Karpas-422 (cell line): ENCODE results near the gene AREL1. TPM values are rescaled to one million over a fixed set of nuclear protein-coding genes. Genes with fewer than 3 reads are reported as not detected.

ENCODE experiments used
- DNase-seq: peaks from one replicate; pipeline ENCODE4 v3.0.0-alpha.2; 2015
- H2AFZ ChIP-seq: fragments of 200-600 bp; sonication (generic); 2 replicates; pipeline ENCODE4 v1.6.1; 2014; ENCODE audit warnings: antibody characterized with exemption, low read length, mixed read lengths
- H3K27ac ChIP-seq: fragments of 200-600 bp; sonication (generic); 2 replicates; pipeline ENCODE4 v1.5.1; 2014; ENCODE audit warnings: mild to moderate bottlenecking, low read length, moderate library complexity
- H3K27me3 ChIP-seq: fragments of 200-600 bp; sonication (generic); 2 replicates; pipeline ENCODE4 v1.6.1; 2014; ENCODE audit warnings: low read length, mixed read lengths
- H3K36me3 ChIP-seq: fragments of 200-600 bp; sonication (generic); 2 replicates; pipeline ENCODE4 v1.6.1; 2014; ENCODE audit warnings: low read length, mixed read lengths; ENCODE audit not compliant: insufficient read depth
- H3K4me1 ChIP-seq: fragments of 200-600 bp; sonication (generic); 2 replicates; pipeline ENCODE4 v1.6.1; 2014; ENCODE audit warnings: mild to moderate bottlenecking, low read length, mixed read lengths
- H3K4me2 ChIP-seq: fragments of 200-600 bp; sonication (generic); 2 replicates; pipeline ENCODE4 v1.6.1; 2014; ENCODE audit warnings: low read length, low read depth, mild to moderate bottlenecking; ENCODE audit not compliant: poor library complexity, severe bottlenecking
- H3K4me3 ChIP-seq: fragments of 200-600 bp; sonication (generic); 2 replicates; pipeline ENCODE4 v1.5.1; 2014; ENCODE audit warnings: mild to moderate bottlenecking, antibody characterized with exemption, low read length, mixed read lengths
- H3K79me2 ChIP-seq: fragments of 200-600 bp; sonication (generic); 2 replicates; pipeline ENCODE4 v1.6.1; 2014; ENCODE audit warnings: mild to moderate bottlenecking, low read length, mixed read lengths
- H3K9ac ChIP-seq: fragments of 200-600 bp; sonication (generic); 2 replicates; pipeline ENCODE4 v1.6.0; 2014; ENCODE audit warnings: low read length
- H3K9me2 ChIP-seq: fragments of 200-600 bp; sonication (generic), shearing (Covaris generic); replicated peaks from 2 replicates; pipeline ENCODE4 v1.6.0; 2014; ENCODE audit warnings: mild to moderate bottlenecking, low read length, moderate library complexity; ENCODE audit not compliant: insufficient read depth
- H3K9me3 ChIP-seq: fragments of 300-700, 200-600 bp; sonication (generic); 2 replicates; pipeline ENCODE4 v1.6.1; 2014; ENCODE audit warnings: low read length, mixed read lengths
- H4K20me1 ChIP-seq: fragments of 200-600 bp; sonication (generic); 2 replicates; pipeline ENCODE4 v1.6.1; 2014; ENCODE audit warnings: mild to moderate bottlenecking, antibody characterized with exemption, low read length, low read depth; ENCODE audit not compliant: insufficient read depth
- total RNA-seq: library from RNA; depleted of rRNA; stranded (reverse); fragments of >200 nt; shearing (Covaris generic); gene quantifications from 2 replicates; pipeline ENCODE4 v1.2.3, GENCODE V29; 2014; ENCODE audit warnings: low replicate concordance

The AREL1 gene
- total RNA-seq, 1 experiment from 2014 or later, result 70.9 TPM

DNA sequence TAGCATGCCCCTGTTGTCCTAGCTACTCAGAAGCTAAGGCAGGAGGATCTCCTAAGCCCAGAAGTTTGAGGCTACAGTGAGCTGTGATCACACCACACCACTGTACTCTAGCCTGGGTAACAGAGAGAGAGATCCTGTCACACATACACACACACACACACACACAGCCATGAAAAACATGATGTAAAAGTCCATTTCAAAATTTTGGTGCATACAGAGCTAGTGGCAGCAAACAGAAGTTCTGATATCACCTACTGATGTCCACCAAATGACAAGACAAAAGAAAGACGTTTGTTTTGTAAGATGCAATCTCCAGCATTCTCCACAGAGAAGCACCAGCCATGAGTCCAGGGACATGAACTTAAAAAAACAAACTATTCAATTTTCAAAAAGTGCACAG lies 15.9 kb downstream of the AREL1 start:
- H3K9ac ChIP-seq, result no peak overlapping the region
- no peaks in the 10 kb centered on the region for H3K27me3 ChIP-seq
- peaks cover 96% of the 10 kb centered on the region for H3K79me2 ChIP-seq
- H3K4me2 ChIP-seq, result no peak overlapping the region
- no peak overlapping the region for H3K27ac ChIP-seq
- H4K20me1 ChIP-seq, result peaks cover 4% of the 10 kb centered on the region; the same call in 1 of the 2 replicates
- H3K9me2 ChIP-seq, result no peaks in the 10 kb centered on the region
- peaks cover 9% of the 10 kb centered on the region; the same call in 1 of the 2 replicates for H3K36me3 ChIP-seq
- H3K9me3 ChIP-seq, result no peaks in the 10 kb centered on the region; the same call in 1 of the 2 replicates
- no peak for DNase-seq
- H3K4me3 ChIP-seq, result no peak overlapping the region
- H3K4me1 ChIP-seq, result peaks cover 9% of the 10 kb centered on the region; the same call in 1 of the 2 replicates
- H2AFZ ChIP-seq, result no peak overlapping the region

DNA sequence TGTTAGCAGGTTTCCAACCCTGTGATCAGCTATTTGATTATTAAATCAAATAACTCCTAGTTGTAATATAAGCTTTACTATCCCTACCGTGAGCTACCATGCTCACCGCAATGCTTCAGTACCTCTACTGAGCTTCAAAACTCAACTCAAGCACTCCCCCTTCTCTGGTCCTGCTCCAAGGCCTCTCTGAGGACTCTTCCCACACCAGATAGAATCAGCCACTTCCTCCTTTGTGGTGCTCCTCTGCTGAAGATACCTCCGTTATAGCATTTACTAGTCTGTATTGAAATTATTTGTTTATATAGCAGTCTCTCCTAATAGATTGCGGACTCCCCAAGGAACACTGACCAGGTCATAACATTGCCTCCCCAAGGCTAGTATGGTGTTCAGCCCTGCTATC lies 17.5 kb downstream of the AREL1 start:
- Histone ChIP-seq H3K9me2 (no peaks in the 10 kb centered on the region), H3K27ac (no peak overlapping the region), H3K27me3 (no peaks in the 10 kb centered on the region), H3K79me2 (peaks cover 84% of the 10 kb centered on the region), H3K4me1 (peaks cover 9% of the 10 kb centered on the region; the same call in 1 of the 2 replicates), H3K4me2 (no peak overlapping the region), H3K4me3 (no peak overlapping the region), H3K9me3 (no peaks in the 10 kb centered on the region), H2AFZ (no peak overlapping the region), H4K20me1 (peaks cover 4% of the 10 kb centered on the region; the same call in 1 of the 2 replicates), H3K9ac (no peak overlapping the region), H3K36me3 (peaks cover 19% of the 10 kb centered on the region; the same call in 1 of the 2 replicates)
- DNase-seq, result no peak

DNA sequence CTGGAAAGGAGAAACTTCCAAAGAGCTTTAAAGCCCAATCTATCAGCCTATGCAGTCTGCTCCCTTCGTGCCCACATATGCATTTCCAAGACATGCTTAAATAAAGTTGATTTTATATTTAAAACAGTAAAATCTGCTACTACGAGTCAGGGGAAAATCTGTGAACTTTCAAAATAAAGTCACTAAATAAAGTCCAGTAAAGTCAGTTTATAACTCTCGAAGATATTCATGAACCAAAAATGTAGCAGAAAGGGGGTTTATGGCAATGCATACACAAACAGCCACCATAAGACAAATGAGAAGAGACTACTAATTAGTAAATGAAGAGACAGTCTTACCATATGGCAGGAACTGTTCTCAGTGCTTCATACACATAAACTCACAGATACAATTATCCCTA lies 19.7 kb downstream of the AREL1 start:
- no peak overlapping the region for H2AFZ ChIP-seq
- H3K36me3 ChIP-seq, result peaks cover 26% of the 10 kb centered on the region; the same call in 1 of the 2 replicates
- no peak overlapping the region for H3K4me2 ChIP-seq
- H3K79me2 ChIP-seq, result peaks cover 72% of the 10 kb centered on the region
- H3K9ac ChIP-seq, result no peak overlapping the region
- no peak for DNase-seq
- no peaks in the 10 kb centered on the region for H3K27me3 ChIP-seq
- peaks cover 9% of the 10 kb centered on the region; the same call in 1 of the 2 replicates for H3K4me1 ChIP-seq
- H3K4me3 ChIP-seq, result no peak overlapping the region
- peaks cover 4% of the 10 kb centered on the region; the same call in 1 of the 2 replicates for H4K20me1 ChIP-seq
- H3K9me2 ChIP-seq, result no peaks in the 10 kb centered on the region
- H3K27ac ChIP-seq, result no peak overlapping the region
- no peaks in the 10 kb centered on the region for H3K9me3 ChIP-seq

DNA sequence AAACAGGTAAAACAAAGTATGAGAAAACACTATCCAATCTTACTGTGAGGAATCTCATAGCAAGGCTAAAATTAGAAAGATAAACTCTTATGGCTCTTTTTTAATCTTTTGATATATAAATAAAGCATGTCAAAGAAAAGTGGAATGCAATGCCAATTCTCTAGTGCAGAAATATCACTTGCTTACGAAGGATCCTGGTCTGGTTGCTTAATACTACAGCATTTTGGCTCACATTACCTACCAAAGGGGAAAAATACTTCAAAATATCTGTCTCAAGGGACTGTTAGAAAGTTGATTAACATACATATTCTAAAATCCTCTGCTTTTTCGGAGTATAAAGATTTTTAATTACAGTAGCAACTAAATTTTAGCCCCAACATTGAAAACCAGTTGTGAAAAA lies 21.4 kb downstream of the AREL1 start:
- Histone ChIP-seq H3K27me3 (no peaks in the 10 kb centered on the region), H3K36me3 (peaks cover 24% of the 10 kb centered on the region; the same call in 1 of the 2 replicates), H2AFZ (no peak overlapping the region), H3K4me1 (peaks cover 8% of the 10 kb centered on the region), H3K27ac (no peak overlapping the region), H3K79me2 (peaks cover 68% of the 10 kb centered on the region), H3K9me2 (no peaks in the 10 kb centered on the region), H3K9me3 (no peaks in the 10 kb centered on the region), H3K4me2 (no peak overlapping the region), H3K4me3 (no peak overlapping the region), H3K9ac (no peak overlapping the region), H4K20me1 (peaks cover 4% of the 10 kb centered on the region; the same call in 1 of the 2 replicates)
- DNase-seq, result no peak

DNA sequence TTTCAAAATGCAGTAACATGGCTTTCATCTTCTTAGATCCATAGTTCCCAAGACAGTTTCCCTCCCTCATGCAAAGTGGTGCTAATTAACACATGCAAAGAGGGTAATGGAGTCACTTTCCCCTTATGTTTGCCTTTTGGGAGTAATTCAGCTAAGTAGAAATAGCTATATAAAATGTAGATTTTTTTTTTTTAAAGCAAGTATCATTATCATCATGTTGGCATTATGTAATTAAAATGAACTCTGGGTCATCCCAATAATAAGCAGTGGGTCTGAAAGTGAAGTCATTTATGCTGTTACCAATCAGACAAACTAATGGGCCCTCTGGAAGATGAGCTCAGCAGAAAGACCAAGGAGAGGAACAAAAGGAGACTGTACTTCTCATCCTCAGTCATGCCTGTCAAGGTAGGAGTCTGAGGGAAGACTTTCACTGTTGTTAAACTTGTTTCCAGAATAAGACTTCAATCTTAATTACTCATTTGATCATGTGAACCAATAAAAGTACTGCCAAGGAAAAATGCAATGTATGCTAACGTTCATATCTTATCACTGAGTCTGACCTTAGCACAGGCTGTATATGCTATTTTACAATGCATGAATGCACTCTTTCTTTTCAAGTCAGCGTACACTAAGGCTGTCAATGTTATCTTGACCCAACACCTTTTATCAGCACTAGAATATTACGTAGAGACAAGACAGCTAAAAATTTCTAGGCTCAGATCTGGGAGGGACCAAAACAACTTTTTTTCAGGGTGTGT lies 26.8 kb downstream of the AREL1 start:
- Histone ChIP-seq H2AFZ (no peak overlapping the region), H3K4me3 (no peak overlapping the region), H3K4me2 (no peak overlapping the region), H3K79me2 (peaks cover 35% of the 10 kb centered on the region), H4K20me1 (no peaks in the 10 kb centered on the region), H3K27me3 (no peaks in the 10 kb centered on the region), H3K27ac (no peak overlapping the region), H3K4me1 (peaks cover 28% of the 10 kb centered on the region), H3K9ac (no peak overlapping the region), H3K36me3 (peaks cover 49% of the 10 kb centered on the region), H3K9me2 (no peaks in the 10 kb centered on the region), H3K9me3 (no peaks in the 10 kb centered on the region)
- no peak for DNase-seq

DNA sequence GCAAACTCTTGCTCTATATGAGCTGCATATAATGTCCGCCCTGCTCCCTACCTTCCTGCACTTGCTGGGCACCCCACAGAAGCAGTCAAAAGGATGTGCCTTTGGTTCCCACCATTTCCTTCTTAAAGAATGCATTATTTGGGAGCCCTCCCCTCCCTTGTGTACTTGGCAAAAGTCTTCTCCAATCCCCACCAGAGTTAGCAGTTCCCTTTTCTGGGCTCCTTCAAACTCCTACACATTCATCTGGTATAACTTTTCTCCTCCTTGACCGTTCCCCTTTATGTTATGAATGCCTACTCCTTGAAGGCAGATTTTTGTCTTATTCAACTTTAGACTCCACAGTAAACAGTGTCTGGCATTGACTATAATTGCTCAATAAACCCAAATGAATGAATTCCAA lies 27.8 kb downstream of the AREL1 start:
- Histone ChIP-seq H3K9ac (no peak overlapping the region), H3K4me3 (no peak overlapping the region), H3K27me3 (no peaks in the 10 kb centered on the region), H3K27ac (peak overlapping the region; percentile 37), H4K20me1 (no peaks in the 10 kb centered on the region), H3K4me1 (peaks cover 28% of the 10 kb centered on the region), H3K36me3 (peaks cover 49% of the 10 kb centered on the region), H3K4me2 (peak overlapping the region; percentile 15), H3K9me3 (no peaks in the 10 kb centered on the region), H3K79me2 (peaks cover 35% of the 10 kb centered on the region), H2AFZ (no peak overlapping the region), H3K9me2 (no peaks in the 10 kb centered on the region)
- no peak for DNase-seq

DNA sequence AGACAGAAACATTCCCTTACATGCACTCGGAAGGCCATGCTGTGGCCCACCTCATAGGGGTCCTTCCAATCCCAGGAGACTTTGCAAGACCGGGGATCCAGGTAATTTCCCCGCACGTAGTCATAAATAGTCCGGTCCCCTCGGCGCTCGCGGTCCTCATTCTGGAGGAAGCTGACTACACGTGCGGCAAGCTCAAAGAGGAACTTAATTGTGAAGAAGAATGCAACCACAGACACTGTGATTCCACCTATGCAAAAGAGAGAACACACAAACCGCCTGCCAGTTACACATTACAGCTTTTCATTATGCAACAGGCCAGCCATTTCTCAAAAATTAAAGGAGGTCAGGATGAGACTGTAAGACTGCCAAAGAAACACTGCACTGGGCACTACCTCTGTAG lies 28.4 kb downstream of the AREL1 start:
- H3K9ac ChIP-seq, result no peak overlapping the region
- H3K9me3 ChIP-seq, result no peaks in the 10 kb centered on the region
- peak overlapping the region; percentile 15 for H3K4me2 ChIP-seq
- no peak overlapping the region for H2AFZ ChIP-seq
- H3K4me3 ChIP-seq, result no peak overlapping the region
- no peaks in the 10 kb centered on the region for H3K27me3 ChIP-seq
- peaks cover 28% of the 10 kb centered on the region for H3K4me1 ChIP-seq
- H3K36me3 ChIP-seq, result peaks cover 45% of the 10 kb centered on the region
- DNase-seq, result peak; percentile 72
- peaks cover 32% of the 10 kb centered on the region for H3K79me2 ChIP-seq
- H4K20me1 ChIP-seq, result no peaks in the 10 kb centered on the region
- H3K27ac ChIP-seq, result peak overlapping the region; percentile 37
- H3K9me2 ChIP-seq, result no peaks in the 10 kb centered on the region

DNA sequence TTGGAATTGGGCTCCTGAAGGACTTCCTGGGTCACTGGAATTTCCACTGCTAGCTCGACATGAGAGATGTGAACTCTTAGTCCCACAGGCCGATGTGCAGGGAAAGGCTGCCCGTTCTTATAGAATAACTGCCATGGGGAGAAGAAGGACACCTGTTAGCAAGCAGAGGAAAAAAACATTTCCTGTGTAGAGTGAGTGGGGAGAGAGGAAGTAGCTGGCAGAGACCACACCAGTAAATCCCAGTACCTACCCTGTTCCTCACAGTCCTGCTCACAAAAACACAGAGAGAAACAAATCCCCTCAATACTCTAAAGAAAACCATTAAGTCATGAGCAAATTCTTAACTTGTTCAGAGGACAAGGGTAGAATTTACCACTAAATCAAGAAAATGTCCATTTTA lies 29.5 kb downstream of the AREL1 start:
- Histone ChIP-seq H3K4me2 (no peak overlapping the region), H3K27ac (peak overlapping the region; percentile 37; the same call in 1 of the 2 replicates), H3K9me2 (no peaks in the 10 kb centered on the region), H4K20me1 (no peaks in the 10 kb centered on the region), H2AFZ (no peak overlapping the region), H3K27me3 (no peaks in the 10 kb centered on the region), H3K9ac (no peak overlapping the region), H3K36me3 (peaks cover 45% of the 10 kb centered on the region), H3K79me2 (peaks cover 37% of the 10 kb centered on the region), H3K4me1 (peaks cover 28% of the 10 kb centered on the region), H3K4me3 (no peak overlapping the region), H3K9me3 (no peaks in the 10 kb centered on the region)
- no peak for DNase-seq
